Adipose tissue (tissue), 3 donors: ENCODE results near the gene DYNLT5. TPM values are rescaled to one million over a fixed set of nuclear protein-coding genes. Genes with fewer than 3 reads are reported as not detected.
"Not testable (repeated sequence)": the region's sequence is repeated elsewhere in the genome, so short reads cannot be mapped to it uniquely, and the experiment has no call there.

Source experiments
- H3K27ac ChIP-seq: one replicate; pipeline ENCODE4 v1.5.1; 2013; ENCODE audit warnings: low read depth, low read length
- WGBS, 3 donors: extraction: QIAGEN DNeasy Blood & Tissue Kit; methylation state at CpG; one replicate each; pipeline ENCODE4 v1.1.7; 2013; 5-methylcytosine and 5-hydroxymethylcytosine counted together
- polyA plus RNA-seq, 3 donors: library from polyadenylated mRNA; stranded (reverse); fragments of 200-250 nt; gene quantifications; one replicate each; pipeline ENCODE4 v1.2.3, GENCODE V29; 2013
- donor health status: healthy with polysubstance abuse.
- donor health status: Bipolar disorder and iron deficiency.
- donor health status: healthy.

DYNLT5 gene, protein sequence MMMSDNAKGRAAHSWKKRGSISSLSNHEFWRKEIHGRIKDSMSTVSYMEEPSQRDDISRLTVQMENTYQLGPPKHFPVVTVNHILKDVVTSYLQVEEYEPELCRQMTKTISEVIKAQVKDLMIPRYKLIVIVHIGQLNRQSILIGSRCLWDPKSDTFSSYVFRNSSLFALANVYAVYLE
- polyA plus RNA-seq: under 1 TPM; 0.21 to 0.83 (median 0.67) TPM

GRCh38 chr1:66752000-66752592 is at the start of gene DYNLT5:
DYNLT5 (plus strand) TSS chr1:66752459; CDS start chr1:66754659, 2,200 bp downstream.
- H3K27ac ChIP-seq: no peak within 1 kb of the TSS
- WGBS, 3 donors: 5 to 8% (median 6%) methylated on average over 35 of the region's 35 CpGs

DNA sequence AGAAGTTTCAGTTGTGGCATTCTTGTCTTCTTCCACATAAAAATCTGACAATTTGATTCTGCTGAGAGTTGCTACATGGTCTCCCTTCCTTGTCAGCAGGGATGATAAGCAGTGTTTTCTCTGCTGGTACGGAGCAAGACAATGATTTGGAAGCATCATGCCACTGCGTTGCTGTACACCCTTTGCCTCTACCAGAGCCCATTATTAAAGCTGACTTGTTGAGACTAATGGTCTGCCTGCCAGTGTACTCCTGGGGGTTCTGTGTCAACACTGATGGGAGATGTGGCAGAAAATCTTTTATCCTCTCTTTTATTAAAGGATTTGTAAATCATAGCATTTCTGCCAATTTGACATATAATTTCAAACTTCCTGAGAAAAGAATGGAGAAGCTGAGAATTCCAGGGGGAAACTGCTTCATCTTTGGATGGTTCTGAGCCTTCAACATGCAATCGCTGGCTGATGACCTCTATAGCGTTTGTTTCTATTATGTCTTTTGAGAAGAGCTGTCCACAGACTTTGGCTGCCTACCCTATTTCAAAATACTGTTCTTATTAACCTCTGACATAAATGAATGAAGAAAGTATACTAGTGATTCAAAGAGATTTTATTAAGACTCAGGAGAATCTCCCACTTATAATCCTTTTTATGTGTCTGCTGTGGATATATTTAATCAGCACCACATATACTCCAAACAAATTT is 47.9 kb upstream of the DYNLT5 start:
- 66 to 82% (median 78%) methylated on average over 4 of the region's 4 CpGs for WGBS, 3 donors
- no peak overlapping the region for H3K27ac ChIP-seq

DNA sequence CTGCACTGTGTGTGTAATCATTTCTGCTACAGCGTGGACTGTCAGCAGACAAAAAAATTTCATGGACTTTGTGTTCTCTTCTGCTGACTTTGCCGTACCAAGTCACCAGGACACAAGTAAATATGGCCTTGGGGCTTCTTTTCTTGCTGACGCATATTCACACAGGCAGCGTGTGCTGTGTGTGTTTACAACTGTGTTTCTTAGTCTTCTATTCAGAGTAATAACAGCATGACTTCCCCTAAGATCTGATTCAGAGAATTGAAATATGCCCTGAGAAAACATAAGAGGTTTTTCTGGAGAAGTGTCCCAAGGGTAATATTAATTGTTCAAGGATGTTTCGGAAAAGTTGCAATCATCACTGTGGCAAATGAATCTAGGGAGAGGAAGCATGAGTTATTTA is 47.1 kb upstream of the DYNLT5 start:
- WGBS, 3 donors: 48 to 70% (median 60%) methylated on average over 5 of the region's 5 CpGs
- H3K27ac ChIP-seq: no peak overlapping the region

GRCh38 chr1:66711420-66711819 is 40.8 kb upstream of the DYNLT5 start:
- 26 to 52% (median 45%) methylated on average over 2 of the region's 2 CpGs for WGBS, 3 donors

DNA sequence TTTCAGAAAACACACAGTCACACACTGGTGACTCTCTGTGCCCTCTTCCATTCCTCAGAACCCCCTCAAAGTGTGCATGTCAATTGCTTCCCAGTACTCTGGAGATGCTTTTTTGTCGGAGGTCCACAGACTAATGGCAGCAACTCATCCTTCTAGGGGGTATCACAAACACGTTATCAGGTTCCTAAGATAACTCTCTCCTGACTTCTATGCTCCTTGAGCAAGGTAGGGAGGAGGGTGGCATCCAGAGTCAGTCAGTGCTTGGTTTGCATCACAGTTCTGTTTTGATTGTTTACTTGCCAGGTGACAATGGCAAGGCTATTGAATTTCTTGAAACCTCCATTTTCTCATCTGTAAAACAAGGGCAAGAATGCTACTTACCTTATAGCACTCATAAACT is 39.4 kb upstream of the DYNLT5 start:
- WGBS, 3 donors: 31 to 74% (median 68%) methylated on average over 2 of the region's 2 CpGs
- no peak overlapping the region for H3K27ac ChIP-seq

More at GRCh38 chr1:66711420-66711819, 40.8 kb upstream of the DYNLT5 start:
- H3K27ac ChIP-seq: no peak overlapping the region

- H3K27ac ChIP-seq: no peak overlapping the region
Observed at GRCh38 chr1:66723985-66724384, 28.3 kb upstream of the DYNLT5 start.

GRCh38 chr1:66725885-66726665 is 26.2 kb upstream of the DYNLT5 start:
- H3K27ac ChIP-seq: no peak overlapping the region
- 22 to 26% (median 24%) methylated on average over 9 of the region's 9 CpGs for WGBS, 3 donors

GRCh38 chr1:66728021-66728420 is 24.2 kb upstream of the DYNLT5 start:
- WGBS, 3 donors: 64 to 71% (median 68%) methylated on average over 2 of the region's 2 CpGs
- H3K27ac ChIP-seq: no peak overlapping the region

DNA sequence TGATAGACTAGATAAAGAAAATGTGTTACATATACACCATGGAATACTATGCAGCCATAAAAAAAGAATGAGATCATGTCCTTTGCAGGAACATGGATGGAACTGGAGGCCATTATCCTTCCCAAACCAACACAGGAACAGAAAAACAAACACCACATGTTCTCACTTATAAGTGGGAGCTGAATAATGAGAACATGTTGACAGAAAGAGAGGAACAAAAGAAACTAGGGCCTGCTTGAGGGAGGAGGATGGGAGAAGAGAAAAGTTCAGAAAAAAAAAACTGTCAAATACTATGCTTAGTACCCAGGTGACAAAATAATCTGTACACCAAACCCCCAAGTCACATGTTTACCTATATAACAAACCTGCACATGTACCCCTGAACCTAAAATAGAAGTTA is 23.5 kb upstream of the DYNLT5 start:
- not testable (repeated sequence) for H3K27ac ChIP-seq

DNA sequence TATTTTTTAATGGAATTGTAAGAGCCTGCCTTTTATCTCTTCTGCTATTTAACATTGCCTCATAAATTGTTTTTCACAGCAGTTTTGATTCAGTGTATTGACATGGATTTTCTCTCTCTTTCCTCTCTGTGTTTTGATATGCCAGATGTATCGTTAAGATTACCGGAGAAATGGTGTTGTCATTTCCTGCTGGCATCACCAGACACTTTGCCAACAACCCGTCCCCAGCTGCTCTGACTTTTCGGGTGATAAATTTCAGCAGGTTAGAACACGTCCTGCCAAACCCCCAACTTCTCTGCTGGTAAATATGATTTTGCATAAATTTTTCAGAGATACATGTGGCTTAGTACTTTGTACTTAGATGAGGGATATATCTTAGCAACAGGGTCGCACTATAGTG is 23.1 kb upstream of the DYNLT5 start:
- 29 to 56% (median 34%) methylated on average over 6 of the region's 6 CpGs for WGBS, 3 donors
- no peak overlapping the region for H3K27ac ChIP-seq

DNA sequence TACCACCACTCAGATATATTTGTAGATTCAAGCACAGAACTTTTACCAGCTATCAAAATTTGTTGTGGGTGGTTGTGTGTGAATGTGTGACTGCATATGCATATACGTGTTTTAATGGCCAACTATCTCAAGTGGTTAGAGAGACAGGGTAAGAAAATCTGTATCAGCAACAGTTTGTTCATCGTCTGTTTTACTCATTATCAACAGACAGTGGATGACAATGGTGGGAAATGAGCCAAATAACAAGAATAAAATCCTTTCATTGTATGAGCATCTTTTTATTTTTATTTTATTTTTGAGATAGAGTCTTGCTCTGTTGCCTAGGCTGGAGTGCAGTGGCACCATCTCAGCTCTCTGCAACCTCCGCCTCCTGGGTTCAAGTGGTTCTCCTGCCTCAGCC is 22.7 kb upstream of the DYNLT5 start:
- WGBS, 3 donors: 60 to 79% (median 72%) methylated on average over 3 of the region's 3 CpGs
- H3K27ac ChIP-seq: no peak overlapping the region

DNA sequence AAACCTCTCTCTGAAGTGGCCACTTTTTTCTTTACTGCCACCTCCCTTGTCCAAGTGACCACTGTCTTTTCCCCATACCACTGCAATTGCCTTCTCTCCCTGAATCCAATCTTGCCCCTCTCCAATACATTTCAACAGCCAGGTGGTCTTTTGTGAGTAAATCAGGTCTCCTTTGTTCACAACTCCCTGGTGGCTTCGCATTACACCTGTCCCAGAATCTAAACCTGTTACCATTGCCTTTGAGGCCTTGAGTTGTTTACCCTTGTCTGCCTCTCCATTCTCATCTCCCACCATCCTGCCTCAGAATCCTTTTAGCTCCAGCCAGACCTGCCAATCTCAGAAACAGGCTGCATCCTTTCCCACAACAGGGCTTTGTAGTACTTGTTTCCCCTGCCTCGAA is 21.8 kb upstream of the DYNLT5 start:
- WGBS, 3 donors: 66 to 80% (median 79%) methylated on average over 2 of the region's 2 CpGs
- no peak overlapping the region for H3K27ac ChIP-seq

GRCh38 chr1:66731170-66731865 is 20.9 kb upstream of the DYNLT5 start:
- no peak overlapping the region for H3K27ac ChIP-seq
- WGBS, 3 donors: 71 to 78% (median 72%) methylated on average over 4 of the region's 4 CpGs

DNA sequence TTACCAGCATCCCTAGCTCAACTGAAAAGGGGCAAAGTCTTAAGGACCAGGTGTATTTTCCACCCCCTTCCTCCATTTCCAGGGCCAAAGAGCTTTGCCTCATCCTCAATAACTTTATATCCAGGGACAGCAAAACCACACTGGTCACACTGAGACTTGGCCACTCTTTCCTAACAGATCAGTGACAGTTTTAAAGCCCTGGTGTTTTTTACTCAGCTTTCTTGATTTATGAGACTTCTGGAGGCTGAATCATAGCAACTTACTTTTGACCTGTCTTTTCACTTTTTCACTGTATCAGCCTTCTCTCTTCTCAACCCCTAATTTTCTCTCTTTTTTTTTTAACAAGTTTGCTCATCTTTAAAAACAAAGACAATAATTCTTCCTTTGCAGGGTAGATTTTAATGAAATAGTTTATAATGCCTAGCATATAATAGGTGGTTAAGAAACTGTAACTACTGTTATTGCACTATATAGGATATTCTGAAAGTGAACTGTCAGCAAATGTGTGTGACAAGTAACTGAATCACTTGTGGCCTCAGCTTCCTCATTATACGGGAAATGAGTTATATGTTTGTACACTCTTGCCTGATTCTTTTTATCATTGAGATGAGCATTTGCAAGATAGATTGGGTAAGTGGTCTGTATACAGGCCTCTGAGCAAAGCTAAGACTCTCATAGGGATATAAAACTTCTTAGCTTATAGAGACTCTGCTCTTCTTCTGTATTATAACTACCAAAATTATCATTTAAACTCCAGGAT is 19.7 kb upstream of the DYNLT5 start:
- WGBS, 3 donors: 0 to 3% (median 0%) methylated on average over 1 of the region's 1 CpG
- H3K27ac ChIP-seq: no peak overlapping the region

GRCh38 chr1:66733348-66734017 is 18.8 kb upstream of the DYNLT5 start:
- H3K27ac ChIP-seq: no peak overlapping the region
- 57 to 65% (median 62%) methylated on average over 7 of the region's 7 CpGs for WGBS, 3 donors

DNA sequence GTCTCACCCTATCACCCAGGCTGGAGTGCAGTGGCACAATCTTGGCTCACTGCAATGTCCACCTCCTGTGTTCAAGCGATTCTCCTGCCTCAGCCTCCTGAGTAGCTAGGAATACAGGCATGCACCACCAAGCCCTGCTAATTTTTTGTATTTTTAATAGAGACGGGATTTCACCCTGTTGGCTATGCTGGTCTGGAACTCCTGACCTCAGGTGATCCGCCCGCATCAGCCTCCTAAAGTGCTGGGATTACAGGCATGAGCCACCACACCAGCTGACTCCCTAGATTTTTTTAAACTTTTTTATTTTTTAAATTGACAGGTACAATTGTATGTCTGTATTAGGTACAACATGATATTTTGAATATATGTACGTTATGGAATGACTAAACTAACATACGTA is 17.7 kb upstream of the DYNLT5 start:
- WGBS, 3 donors: 63 to 75% (median 73%) methylated on average over 6 of the region's 6 CpGs
- H3K27ac ChIP-seq: not testable (repeated sequence)

GRCh38 chr1:66737836-66738235 is 14.4 kb upstream of the DYNLT5 start:
- 66 to 89% (median 86%) methylated on average over 2 of the region's 2 CpGs for WGBS, 3 donors

More at GRCh38 chr1:66737836-66738235, 14.4 kb upstream of the DYNLT5 start:
- no peak overlapping the region for H3K27ac ChIP-seq
